Measurements from ENCODE around the gene MAMDC4.

MAMDC4 gene

DNA sequence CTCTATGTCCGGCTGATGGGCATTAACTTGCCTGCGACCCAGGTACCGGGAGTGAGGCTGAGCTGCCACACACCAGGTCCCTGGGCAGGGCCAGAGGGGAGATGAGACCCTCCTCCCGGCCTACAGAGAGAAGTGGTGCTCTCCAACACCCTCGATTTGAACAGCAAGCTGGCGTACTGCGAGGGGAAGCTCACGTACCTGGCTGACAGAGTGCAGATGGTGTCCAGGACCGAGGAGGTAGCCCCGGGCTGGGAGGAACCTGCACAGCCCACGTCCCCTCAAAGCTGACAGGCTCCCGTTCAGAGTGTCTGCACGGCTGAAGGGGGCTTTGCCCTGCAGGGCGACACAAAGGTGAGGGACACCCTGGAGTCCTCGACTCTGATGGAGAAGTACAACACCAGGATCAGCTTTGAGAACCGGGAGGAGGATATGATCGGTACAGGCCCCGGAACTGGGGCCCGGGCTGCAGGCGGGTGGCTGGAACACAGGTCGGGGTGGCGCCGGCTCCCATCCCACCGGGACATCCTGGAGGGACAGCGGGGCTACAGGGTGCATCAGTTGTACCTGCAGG, 45.4 kb upstream of the MAMDC4 start:
- peak overlapping the region; percentile 83 for H3K4me3 ChIP-seq (replicated peaks; ENCODE audit: insufficient read depth, low read length)
- DNase-seq (ENCODE audit: low read depth in 1 of 2, low spot score in 1 of 2): no peak
- H3K27ac ChIP-seq (replicated peaks): peak overlapping the region; percentile 87
- H3K27me3 ChIP-seq (ENCODE audit: insufficient read depth, poor library complexity, severe bottlenecking): no peaks in the 10 kb centered on the region
- TF ChIP-seq, protein P1, sequence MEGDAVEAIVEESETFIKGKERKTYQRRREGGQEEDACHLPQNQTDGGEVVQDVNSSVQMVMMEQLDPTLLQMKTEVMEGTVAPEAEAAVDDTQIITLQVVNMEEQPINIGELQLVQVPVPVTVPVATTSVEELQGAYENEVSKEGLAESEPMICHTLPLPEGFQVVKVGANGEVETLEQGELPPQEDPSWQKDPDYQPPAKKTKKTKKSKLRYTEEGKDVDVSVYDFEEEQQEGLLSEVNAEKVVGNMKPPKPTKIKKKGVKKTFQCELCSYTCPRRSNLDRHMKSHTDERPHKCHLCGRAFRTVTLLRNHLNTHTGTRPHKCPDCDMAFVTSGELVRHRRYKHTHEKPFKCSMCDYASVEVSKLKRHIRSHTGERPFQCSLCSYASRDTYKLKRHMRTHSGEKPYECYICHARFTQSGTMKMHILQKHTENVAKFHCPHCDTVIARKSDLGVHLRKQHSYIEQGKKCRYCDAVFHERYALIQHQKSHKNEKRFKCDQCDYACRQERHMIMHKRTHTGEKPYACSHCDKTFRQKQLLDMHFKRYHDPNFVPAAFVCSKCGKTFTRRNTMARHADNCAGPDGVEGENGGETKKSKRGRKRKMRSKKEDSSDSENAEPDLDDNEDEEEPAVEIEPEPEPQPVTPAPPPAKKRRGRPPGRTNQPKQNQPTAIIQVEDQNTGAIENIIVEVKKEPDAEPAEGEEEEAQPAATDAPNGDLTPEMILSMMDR (IDR thresholded peaks at IDR 0.05; ENCODE audit: insufficient read depth, low read length): no peak
- no peak for TF ChIP-seq GABPA (IDR thresholded peaks at IDR 0.05; ENCODE audit: low read depth)
- no peak for TF ChIP-seq POLR2AphosphoS5 (IDR thresholded peaks at IDR 0.05; ENCODE audit: low read depth)
- TF ChIP-seq, protein P2, sequence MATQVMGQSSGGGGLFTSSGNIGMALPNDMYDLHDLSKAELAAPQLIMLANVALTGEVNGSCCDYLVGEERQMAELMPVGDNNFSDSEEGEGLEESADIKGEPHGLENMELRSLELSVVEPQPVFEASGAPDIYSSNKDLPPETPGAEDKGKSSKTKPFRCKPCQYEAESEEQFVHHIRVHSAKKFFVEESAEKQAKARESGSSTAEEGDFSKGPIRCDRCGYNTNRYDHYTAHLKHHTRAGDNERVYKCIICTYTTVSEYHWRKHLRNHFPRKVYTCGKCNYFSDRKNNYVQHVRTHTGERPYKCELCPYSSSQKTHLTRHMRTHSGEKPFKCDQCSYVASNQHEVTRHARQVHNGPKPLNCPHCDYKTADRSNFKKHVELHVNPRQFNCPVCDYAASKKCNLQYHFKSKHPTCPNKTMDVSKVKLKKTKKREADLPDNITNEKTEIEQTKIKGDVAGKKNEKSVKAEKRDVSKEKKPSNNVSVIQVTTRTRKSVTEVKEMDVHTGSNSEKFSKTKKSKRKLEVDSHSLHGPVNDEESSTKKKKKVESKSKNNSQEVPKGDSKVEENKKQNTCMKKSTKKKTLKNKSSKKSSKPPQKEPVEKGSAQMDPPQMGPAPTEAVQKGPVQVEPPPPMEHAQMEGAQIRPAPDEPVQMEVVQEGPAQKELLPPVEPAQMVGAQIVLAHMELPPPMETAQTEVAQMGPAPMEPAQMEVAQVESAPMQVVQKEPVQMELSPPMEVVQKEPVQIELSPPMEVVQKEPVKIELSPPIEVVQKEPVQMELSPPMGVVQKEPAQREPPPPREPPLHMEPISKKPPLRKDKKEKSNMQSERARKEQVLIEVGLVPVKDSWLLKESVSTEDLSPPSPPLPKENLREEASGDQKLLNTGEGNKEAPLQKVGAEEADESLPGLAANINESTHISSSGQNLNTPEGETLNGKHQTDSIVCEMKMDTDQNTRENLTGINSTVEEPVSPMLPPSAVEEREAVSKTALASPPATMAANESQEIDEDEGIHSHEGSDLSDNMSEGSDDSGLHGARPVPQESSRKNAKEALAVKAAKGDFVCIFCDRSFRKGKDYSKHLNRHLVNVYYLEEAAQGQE (IDR thresholded peaks at IDR 0.05; ENCODE audit: insufficient replicate concordance, low read depth): no peak
- TF ChIP-seq SPI1 (IDR thresholded peaks at IDR 0.05; ENCODE audit: borderline replicate concordance, low read depth): no peak

DNA sequence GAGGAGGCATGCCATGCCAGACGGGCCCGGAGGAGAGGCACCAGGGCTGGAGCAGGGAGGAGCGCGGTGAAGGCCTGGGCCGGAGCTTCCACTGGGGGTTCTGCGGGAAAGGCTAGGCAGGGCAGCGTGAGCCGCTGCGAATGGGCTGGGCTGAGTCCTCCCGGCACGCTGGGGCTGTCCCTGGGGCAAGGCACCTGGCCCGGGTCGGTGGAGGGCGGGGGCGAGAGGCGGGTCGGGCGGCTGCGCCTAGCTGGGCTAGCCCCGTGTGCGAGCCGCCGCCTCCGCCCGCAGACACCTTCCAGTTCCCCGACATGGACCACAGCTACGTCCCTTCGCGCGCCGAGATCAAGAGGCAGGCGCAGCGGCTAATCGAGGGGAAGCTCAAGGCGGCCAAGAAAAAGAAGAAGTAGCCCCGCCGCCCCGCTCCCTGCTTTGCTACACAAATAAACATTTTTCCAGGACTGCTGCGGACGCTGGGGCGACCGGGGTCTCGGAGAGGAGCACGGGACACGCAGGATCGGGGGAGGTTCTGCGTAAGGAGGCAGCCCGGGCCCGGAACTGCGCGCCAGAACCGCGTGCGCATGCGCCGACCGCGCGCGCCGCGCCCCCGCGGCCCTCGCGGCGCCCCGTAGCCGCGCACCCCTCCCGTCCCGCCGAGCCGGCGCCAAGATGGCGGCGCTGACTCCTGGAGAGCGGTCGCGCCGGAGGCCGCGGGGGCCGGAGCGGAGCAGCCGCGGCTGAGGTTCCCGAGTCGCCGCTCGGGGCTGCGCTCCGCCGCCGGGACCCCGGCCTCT, 44.7 kb upstream of the MAMDC4 start, which contains the start of gene RABL6:
Gene RABL6, plus strand, starts transcription at position 668 of the 794 bp plus-strand sequence. CDS start 249 bp downstream, outside the sequence.
- peak; percentile 64 to 78 for DNase-seq (ENCODE audit: low read depth in 1 of 2, low spot score in 1 of 2)
- peak within 1 kb of the TSS; percentile 87 for H3K27ac ChIP-seq (replicated peaks)
- peak within 1 kb of the TSS; percentile 83 for H3K4me3 ChIP-seq (replicated peaks; ENCODE audit: insufficient read depth, low read length)
- TF ChIP-seq, protein P2 (IDR thresholded peaks at IDR 0.05; ENCODE audit: insufficient replicate concordance, low read depth): no peak
- TF ChIP-seq SPI1 (IDR thresholded peaks at IDR 0.05; ENCODE audit: borderline replicate concordance, low read depth) (no peak; the same call in 1 of the 2 replicates), GABPA (IDR thresholded peaks at IDR 0.05; ENCODE audit: low read depth) (no peak), POLR2AphosphoS5 (IDR thresholded peaks at IDR 0.05; ENCODE audit: low read depth) (peak; percentile 80)
- TF ChIP-seq, protein P1 (IDR thresholded peaks at IDR 0.05; ENCODE audit: insufficient read depth, low read length): no peak
- no peaks in the 10 kb centered on the region for H3K27me3 ChIP-seq (ENCODE audit: insufficient read depth, poor library complexity, severe bottlenecking)

DNA sequence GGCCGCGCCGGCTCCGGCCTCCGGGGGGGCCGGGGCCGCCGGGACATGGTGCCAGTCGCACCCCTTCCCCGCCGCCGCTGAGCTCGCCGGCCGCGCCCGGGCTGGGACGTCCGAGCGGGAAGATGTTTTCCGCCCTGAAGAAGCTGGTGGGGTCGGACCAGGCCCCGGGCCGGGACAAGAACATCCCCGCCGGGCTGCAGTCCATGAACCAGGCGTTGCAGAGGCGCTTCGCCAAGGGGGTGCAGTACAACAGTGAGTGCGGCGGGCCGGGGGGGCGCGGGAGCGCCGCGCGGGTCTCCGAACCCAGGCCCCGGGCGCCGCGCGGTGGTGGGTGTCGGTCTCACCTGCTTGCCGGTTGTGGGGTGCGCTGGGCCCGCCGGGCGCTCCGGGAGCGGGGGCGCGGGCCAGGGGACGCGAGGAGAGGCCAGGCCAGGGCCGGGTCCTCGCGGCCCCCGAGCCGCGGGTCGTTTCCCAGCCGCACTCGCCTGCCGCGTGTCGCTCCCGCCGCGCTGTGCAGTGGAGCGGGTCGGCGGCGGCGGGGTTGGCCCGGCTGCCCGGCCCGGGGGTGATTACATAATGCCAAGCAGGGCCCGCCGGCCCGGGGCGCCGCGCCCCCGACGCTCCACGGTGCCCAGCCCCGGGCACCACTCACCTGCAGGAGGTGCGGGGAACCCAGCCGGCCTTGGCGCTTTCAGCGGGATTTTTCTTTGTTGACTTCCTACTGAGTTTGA, 43.9 kb upstream of the MAMDC4 start:
- no peak for TF ChIP-seq POLR2AphosphoS5 (IDR thresholded peaks at IDR 0.05; ENCODE audit: low read depth)
- TF ChIP-seq, protein P2 (IDR thresholded peaks at IDR 0.05; ENCODE audit: insufficient replicate concordance, low read depth): no peak
- no peak for TF ChIP-seq SPI1 (IDR thresholded peaks at IDR 0.05; ENCODE audit: borderline replicate concordance, low read depth)
- TF ChIP-seq, protein P1 (IDR thresholded peaks at IDR 0.05; ENCODE audit: insufficient read depth, low read length): no peak
- DNase-seq (ENCODE audit: low read depth in 1 of 2, low spot score in 1 of 2): peak; percentile 18 to 37
- Histone ChIP-seq H3K4me3 (replicated peaks; ENCODE audit: insufficient read depth, low read length) (peak overlapping the region; percentile 83), H3K27me3 (ENCODE audit: insufficient read depth, poor library complexity, severe bottlenecking) (no peaks in the 10 kb centered on the region), H3K27ac (replicated peaks) (peak overlapping the region; percentile 80)
